Measurements from ENCODE around the gene LAMC1. TPM values are rescaled to one million over a fixed set of nuclear protein-coding genes. Genes with fewer than 3 reads are reported as not detected.
A peak's percentile ranks its signal among the peaks of the same experiment; 100 is the strongest.

Gene LAMC1
- total and polyA plus RNA-seq, 12 donors: 12.3 to 110 (median 75.9) TPM

GRCh38 chr1:183019139-183019740, 4.0 kb upstream of the LAMC1 start:
- Histone ChIP-seq H3K27me3 (no peaks in the 10 kb centered on the region), H3K4me1 (replicated peaks in 1 of 2) (peaks cover 0 to 6% of the 10 kb centered on the region in 2 donors), H3K4me3 (no peak overlapping the region), H3K27ac (no peak overlapping the region), H3K9me3 (replicated peaks in 1 of 3) (no peaks in the 10 kb centered on the region), H3K36me3 (replicated peaks in 1 of 2) (no peaks in the 10 kb centered on the region)
- WGBS, 4 donors: 27 to 35% (median 30%) methylated on average over 3 of the region's 3 CpGs
- TF ChIP-seq CTCF (IDR thresholded peaks at IDR 0.05) (no peak), POLR2A (IDR thresholded peaks at IDR 0.05) (no peak)
- DNase-seq: no peak
- intact Hi-C loops (cut with DNase I): no loop called here

- Histone ChIP-seq H3K4me3 (no peak overlapping the region), H3K9me3 (replicated peaks in 1 of 3) (no peaks in the 10 kb centered on the region), H3K36me3 (replicated peaks in 1 of 2) (no peaks in the 10 kb centered on the region), H3K27ac (no peak overlapping the region), H3K27me3 (no peaks in the 10 kb centered on the region), H3K4me1 (replicated peaks in 1 of 2) (peaks cover 0 to 9% of the 10 kb centered on the region in 2 donors)
- WGBS, 4 donors: 35 to 47% (median 45%) methylated on average over 1 of the region's 1 CpG
- DNase-seq: no peak
- intact Hi-C loops (cut with DNase I): loop anchor here (5.0 to 10.0 kb wide), 2 partner anchors 55 to 58 kb away; no protein-coding TSS in a partner anchor
- no peak for TF ChIP-seq POLR2A (IDR thresholded peaks at IDR 0.05)
- peak in 1 of 6 experiments; percentile 17 for TF ChIP-seq CTCF (IDR thresholded peaks at IDR 0.05)
Observed at GRCh38 chr1:183019860-183020259, 3.4 kb upstream of the LAMC1 start.

- no peaks in the 10 kb centered on the region for H3K27me3 ChIP-seq
- intact Hi-C loops (cut with DNase I): loop anchor here (5.0 to 10.0 kb wide), 2 partner anchors 53 to 59 kb away; no protein-coding TSS in a partner anchor
- H3K4me1 ChIP-seq (replicated peaks in 1 of 2): peaks cover 0 to 27% of the 10 kb centered on the region in 2 donors
- H3K36me3 ChIP-seq (replicated peaks in 1 of 2): no peaks in the 10 kb centered on the region
- peak overlapping the region in 4 of 5 donors; percentile 99 to 100 (median 100) for H3K27ac ChIP-seq
- peak overlapping the region in 2 of 4 donors; percentile 57 to 85 for H3K4me3 ChIP-seq
- 67 to 75% (median 69%) methylated on average over 11 of the region's 11 CpGs for WGBS, 4 donors
- DNase-seq: no peak
- no peaks in the 10 kb centered on the region for H3K9me3 ChIP-seq (replicated peaks in 1 of 3)
- TF ChIP-seq CTCF (IDR thresholded peaks at IDR 0.05): no peak
- TF ChIP-seq POLR2A (IDR thresholded peaks at IDR 0.05): no peak
Observed at GRCh38 chr1:183021405-183022201, 1.6 kb upstream of the LAMC1 start.
